Heart left ventricle (tissue), 16 donors: ENCODE data around the gene EP400. TPM values are rescaled to one million over a fixed set of nuclear protein-coding genes. Genes with fewer than 3 reads are reported as not detected.

Experiments used
- ATAC-seq, 4 donors: fragments of 200-7000 bp; cut with Tn5 transposase; one replicate each; pipeline ENCODE4 v1.9.1; 2020 to 2022; ENCODE audit warnings: moderate library complexity in 4 of 4, mild to moderate bottlenecking in 3 of 4, moderate number of reproducible peaks in 1 of 4
- DNase-seq, 5 donors: peaks; one replicate each; pipeline ENCODE4 v3.0.0-alpha.2; 2020
- H3K27ac ChIP-seq, 12 donors: fragments of 200-600 bp; sonication (generic) in 4 of 12; one replicate each; pipeline versions ENCODE4 v1.5.0 to v1.8.0; 2016 to 2022; ENCODE audit warnings: mild to moderate bottlenecking in 2 of 12
- H3K27me3 ChIP-seq, 9 donors: fragments of 200-600 bp; sonication (generic) in 2 of 9; one replicate each; pipeline versions ENCODE4 v1.5.1 to v1.8.0; 2016 to 2022; ENCODE audit warnings: mild to moderate bottlenecking in 3 of 9
- H3K36me3 ChIP-seq, 9 donors: fragments of 200-600 bp; sonication (generic) in 2 of 9; one replicate each; pipeline versions ENCODE4 v1.5.0 to v1.8.0; 2018 to 2022; ENCODE audit warnings: mild to moderate bottlenecking in 2 of 9
- H3K4me1 ChIP-seq, 12 donors: fragments of 200-600 bp; sonication (generic) in 4 of 12; one replicate each; pipeline versions ENCODE4 v1.5.0 to v1.8.0; 2016 to 2022; ENCODE audit warnings: mild to moderate bottlenecking in 3 of 12
- H3K4me3 ChIP-seq, 12 donors: fragments of 200-600 bp; sonication (generic) in 4 of 12; one replicate each; pipeline versions ENCODE4 v1.5.0 to v1.8.0; 2017 to 2022; ENCODE audit warnings: mild to moderate bottlenecking in 9 of 12, moderate library complexity in 4 of 12
- H3K9me3 ChIP-seq, 12 donors: fragments of 200-600 bp; sonication (generic) in 4 of 12; one replicate each; pipeline versions ENCODE4 v1.5.0 to v1.8.0; 2016 to 2022; ENCODE audit warnings: mild to moderate bottlenecking in 1 of 12
- CTCF ChIP-seq, 12 donors: fragments of 200-600 bp; sonication (generic) in 4 of 12; IDR thresholded peaks; one replicate each; pipeline versions ENCODE4 v1.5.0 to v1.8.0; 2018 to 2022; ENCODE audit warnings: antibody characterized with exemption in 12 of 12, mild to moderate bottlenecking in 5 of 12
- POLR2A ChIP-seq, 2 donors: fragments of 450-650 bp; IDR thresholded peaks; one replicate each; pipeline ENCODE4 v1.6.1; 2017; ENCODE audit warnings: antibody characterized with exemption in 2 of 2, mild to moderate bottlenecking in 2 of 2, moderate library complexity in 2 of 2
- WGBS, 4 donors: extraction: QIAGEN DNeasy Blood & Tissue Kit in 2 of 4; methylation state at CpG; one replicate each; pipeline versions ENCODE4 v1.1.5 to v1.1.7; 2013 to 2018; 5-methylcytosine and 5-hydroxymethylcytosine counted together
- intact Hi-C, 10 donors: fragments of 100-400 bp; cut with DNase I; formaldehyde crosslinking; loops; one replicate each; pipeline versions ENCODE4 v1.11.1 to v1.14.2; 2022
- polyA plus RNA-seq, 2 donors: library from polyadenylated mRNA; stranded (reverse); fragments of 200-250 nt; gene quantifications; one replicate each; pipeline ENCODE4 v1.2.3, GENCODE V29; 2013
- total RNA-seq, 9 donors: library from RNA; depleted of rRNA in 2 of 9; stranded (reverse); fragments of >200 nt in 2 of 9; fragmentation: NEBNext Ultra II Directional in 3 of 9; extraction: Animal tissue kit (Norgen Biotek cat#: 25700) in 3 of 9; gene quantifications; one replicate each; pipeline versions ENCODE4 v1.1.0 to v1.2.4, GENCODE V29; 2016 to 2023
- donor health status: ischemic (EF 13 %, LVEDD 7.1; RV severe dilation, severe dysfunction).
- donor health status: healthy with polysubstance abuse.
- donor health status: DM: no; HTN: yes; CAD: no.
- donor health status: DM: no; HTN: no; CAD: no.
- donor health status: ischemic (EF 25% LVEDD 6.9; RV normal size, moderate dysfunction).
- donor health status: ischemic (EF 25% LVEDD 5.7; RV mildly dilated, moderate dysfunction).
- donor health status: healthy.
- donor health status: DM: yes; HTN: yes; CAD: no.
- donor health status: ischemic (EF 35%, LVEDD 5.7; RV mildly dilated, moderate dysfunction).
- donor health status: nonischemic (EF 11% LVEDD 7.7; RV severe dilation, severe dysfunction).
- donor health status: DM: yes; HTN: yes; CAD: no.
- donor health status: PGD.
- donor health status: ischemic (EF 29% LVEDD 5.4; RV normal size, mild dysfunction).
- donor health status: nonischemic (EF 23%, LVEDD 6.1; RV moderate dilation, normal function).

EP400 gene
- total and polyA plus RNA-seq, 11 donors: 9.8 to 27.8 (median 13.5) TPM

- WGBS, 4 donors: 80 to 89% (median 82%) methylated on average over 18 to 23 of the region's 23 CpGs
- TF ChIP-seq CTCF (IDR thresholded peaks at IDR 0.05) (no peak), POLR2A (IDR thresholded peaks at IDR 0.05) (no peak)
- DNase-seq (no peak), ATAC-seq (no peak)
- intact Hi-C loops: no loop called here
- Histone ChIP-seq H3K27ac (no peak overlapping the region), H3K27me3 (no peaks in the 10 kb centered on the region), H3K36me3 (peaks cover 0 to 88% (median 78%) of the 10 kb centered on the region in 9 donors), H3K4me1 (peaks cover 3 to 34% (median 16%) of the 10 kb centered on the region in 12 donors), H3K4me3 (no peak overlapping the region), H3K9me3 (no peaks in the 10 kb centered on the region)
Observed at GRCh38 chr12:131910302-131911027, 39.3 kb upstream of the EP400 start.

- H3K4me3 ChIP-seq: no peak overlapping the region
- H3K27ac ChIP-seq: peak overlapping the region in 2 of 12 donors; percentile 79 to 84
- no peak for TF ChIP-seq CTCF (IDR thresholded peaks at IDR 0.05)
Observed at GRCh38 chr12:131911028-131911650, 38.6 kb upstream of the EP400 start.

GRCh38 chr12:131911851-131912477 is 37.8 kb upstream of the EP400 start:
- WGBS, 4 donors: 74 to 85% (median 80%) methylated on average over 11 to 22 of the region's 22 CpGs
- Histone ChIP-seq H3K4me1 (peaks cover 3 to 22% (median 16%) of the 10 kb centered on the region in 12 donors), H3K27me3 (no peaks in the 10 kb centered on the region), H3K4me3 (no peak overlapping the region), H3K27ac (peak overlapping the region in 11 of 12 donors; percentile 4 to 84 (median 70)), H3K9me3 (no peaks in the 10 kb centered on the region), H3K36me3 (peaks cover 0 to 95% (median 88%) of the 10 kb centered on the region in 9 donors)
- DNase-seq: peak in 1 of 5 donors; percentile 21
- intact Hi-C loops: no loop called here
- ATAC-seq: peak in 3 of 4 donors; percentile 0 to 3 (median 1)
- TF ChIP-seq CTCF (IDR thresholded peaks at IDR 0.05) (peak in 1 of 12 donors; percentile 6), POLR2A (IDR thresholded peaks at IDR 0.05) (no peak)

More at GRCh38 chr12:131911028-131911650, 38.6 kb upstream of the EP400 start:
- WGBS, 4 donors: 90 to 93% (median 92%) methylated on average over 9 to 17 of the region's 17 CpGs
- DNase-seq (peak in 1 of 5 donors; percentile 20), ATAC-seq (no peak)
- H3K4me1 ChIP-seq: peaks cover 3 to 29% (median 16%) of the 10 kb centered on the region in 12 donors
- H3K27me3 ChIP-seq: no peaks in the 10 kb centered on the region
- intact Hi-C loops: no loop called here
- H3K36me3 ChIP-seq: peaks cover 0 to 95% (median 84%) of the 10 kb centered on the region in 9 donors
- no peaks in the 10 kb centered on the region for H3K9me3 ChIP-seq
